Endothelial cell of umbilical vein (primary cell): ENCODE data around the gene TMOD1. TPM values are rescaled to one million over a fixed set of nuclear protein-coding genes. Genes with fewer than 3 reads are reported as not detected.
"Not testable (repeated sequence)": the region's sequence is repeated elsewhere in the genome, so short reads cannot be mapped to it uniquely, and the experiment has no call there.

Source experiments
- BruUV-seq: library from RNA; stranded (reverse); fragments of 400-500 nt; replicated peaks from 2 replicates; lab custom pipeline; 2021; lab: Mats Ljungman, UMichigan
- CTCF ChIA-PET: fragments of 300-600, 350-600 bp; sonication (Branson Sonifier 250); formaldehyde crosslinking; loops from one replicate; lab custom pipeline; 2021; ENCODE audit warnings: antibody characterized with exemption, inconsistent platforms; lab: Charles Lee
- POLR2A ChIA-PET: fragments of 300-600, 350-600 bp; sonication (Branson Sonifier 250); formaldehyde crosslinking; loops from one replicate; lab custom pipeline; 2021; ENCODE audit warnings: antibody characterized with exemption, inconsistent platforms; lab: Charles Lee
- DNase-seq: peaks from one replicate; pipeline ENCODE4 v3.0.0-alpha.2; 2011; ENCODE audit warnings: low read depth, low spot score
- FAIRE-seq: peaks from 2 replicates; lab custom pipeline; 2011; peaks lifted over from hg19 to GRCh38; lab: Jason Lieb, UNC
- H2AFZ ChIP-seq: 2 replicates; pipeline ENCODE4 v1.6.0; 2012; ENCODE audit warnings: low read depth, low read length, control low read depth, inconsistent platforms
- H3K27ac ChIP-seq: 2 replicates; pipeline ENCODE4 v1.5.1; 2011; ENCODE audit warnings: low read depth, mild to moderate bottlenecking, control low read depth, low read length, moderate library complexity; ENCODE audit not compliant: insufficient read depth
- H3K27me3 ChIP-seq, 2 experiments: 2 replicates each; pipeline versions ENCODE4 v1.6.0 to v1.6.1; 2011; ENCODE audit warnings: low read length in 2 of 2, mixed read lengths in 1 of 2; ENCODE audit not compliant: control insufficient read depth in 2 of 2, insufficient read depth in 2 of 2
- H3K36me3 ChIP-seq, 2 experiments: 2 replicates in 1 of 2; 3 replicates in 1 of 2; pipeline ENCODE4 v1.5.1; 2011; ENCODE audit warnings: low read length in 2 of 2, mild to moderate bottlenecking in 1 of 2, moderate library complexity in 1 of 2; ENCODE audit not compliant: control insufficient read depth in 2 of 2, insufficient read depth in 2 of 2; ENCODE audit errors: extremely low read depth in 1 of 2
- H3K4me1 ChIP-seq: 3 replicates; pipeline ENCODE4 v1.5.1; 2011; ENCODE audit warnings: mild to moderate bottlenecking, low read length; ENCODE audit not compliant: control insufficient read depth, insufficient read depth; ENCODE audit errors: extremely low read depth
- H3K4me2 ChIP-seq: 2 replicates; pipeline ENCODE4 v1.6.1; 2011; ENCODE audit warnings: low read length, control low read depth, mixed read lengths; ENCODE audit not compliant: insufficient read depth
- H3K4me3 ChIP-seq, 3 experiments: fragments of 200-600 bp in 1 of 3; sonication (generic), shearing (Covaris generic) in 1 of 3; replicated peaks in 1 of 3; 2 replicates each; pipeline ENCODE4 v1.5.1; 2011 to 2016; ENCODE audit warnings: control low read depth in 3 of 3, low read length in 3 of 3, mild to moderate bottlenecking in 2 of 3, inconsistent platforms in 1 of 3, low read depth in 1 of 3, moderate library complexity in 1 of 3; ENCODE audit not compliant: insufficient read depth in 1 of 3
- H3K79me2 ChIP-seq: 2 replicates; pipeline ENCODE4 v1.6.0; 2012; ENCODE audit warnings: low read length, inconsistent platforms; ENCODE audit not compliant: control insufficient read depth, insufficient read depth
- H3K9ac ChIP-seq: replicated peaks from 2 replicates; pipeline ENCODE3; 2011; ENCODE audit warnings: low read length, control low read depth; ENCODE audit not compliant: insufficient read depth; ENCODE audit errors: extremely low read depth
- H3K9me1 ChIP-seq: replicated peaks from 3 replicates; pipeline ENCODE4 v1.6.0; 2011; ENCODE audit warnings: mild to moderate bottlenecking, low read length; ENCODE audit not compliant: control insufficient read depth, insufficient read depth; ENCODE audit errors: extremely low read depth
- H3K9me3 ChIP-seq: replicated peaks from 2 replicates; pipeline ENCODE4 v1.5.1; 2012; ENCODE audit warnings: low read length, inconsistent platforms; ENCODE audit not compliant: control insufficient read depth, insufficient read depth
- H4K20me1 ChIP-seq: replicated peaks from 2 replicates; pipeline ENCODE3; 2011; ENCODE audit warnings: mild to moderate bottlenecking, low read length; ENCODE audit not compliant: control insufficient read depth, insufficient read depth; ENCODE audit errors: extremely low read depth
- dilution Hi-C: fragments of 300-500 bp; cut with MboI; formaldehyde crosslinking; loops from one replicate; pipeline ENCODE4 v1.15.0; 2019; ENCODE audit warnings: low sequenced_read_pairs; ENCODE audit not compliant: extremely low pct_ligation_motif_present
- intact Hi-C: fragments of 100-400 bp; cut with micrococcal nuclease; formaldehyde crosslinking; loops from one replicate; pipeline ENCODE4 v1.10.0; 2022
- polyA plus RNA-seq, 4 experiments: library from polyadenylated mRNA; depleted of rRNA in 3 of 4; stranded (reverse) in 3 of 4; unstranded in 1 of 4; fragments of >200 nt; gene quantifications; 2 replicates each; pipeline versions ENCODE4 v1.2.1 to v1.2.3, GENCODE V29; 2011 to 2012; ENCODE audit warnings: missing spikeins in 1 of 4
- total RNA-seq: library from RNA; stranded (reverse); gene quantifications from 2 replicates; pipeline ENCODE4 v1.2.3, GENCODE V29; 2021

Gene TMOD1
- total and polyA plus RNA-seq, 2 donors (not counting 3 experiments of a cell fraction or from before 2014, with no cell fraction given) = 0.26 to 1.4 TPM

DNA sequence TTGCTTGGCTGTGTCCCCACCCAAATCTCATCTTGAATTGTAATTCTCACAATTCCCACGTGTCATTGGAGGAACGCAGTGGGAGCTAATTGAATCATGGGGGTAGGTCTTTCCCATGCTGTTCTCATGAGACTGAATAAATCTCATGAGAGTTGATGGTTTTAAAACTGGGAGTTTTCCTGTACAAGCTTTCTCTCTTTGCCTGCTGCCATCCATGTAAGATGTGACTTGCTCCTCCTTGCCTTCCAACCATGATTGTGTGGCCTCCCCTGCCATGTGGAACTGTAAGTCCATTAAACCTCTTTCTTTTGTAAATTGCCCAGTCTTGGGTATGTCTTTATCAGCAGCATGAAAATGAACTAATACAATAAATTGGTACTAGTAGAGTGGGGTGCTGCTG, 118.6 kb downstream of the TMOD1 start:
- POLR2A ChIA-PET, H3K27me3 ChIP-seq, H3K4me3 ChIP-seq, intact Hi-C loops, H3K27ac ChIP-seq, H3K9me3 ChIP-seq, H3K4me1 ChIP-seq, H2AFZ ChIP-seq, BruUV-seq, FAIRE-seq, DNase-seq, H3K79me2 ChIP-seq, H3K36me3 ChIP-seq, H4K20me1 ChIP-seq, H3K9ac ChIP-seq, H3K4me2 ChIP-seq, H3K9me1 ChIP-seq: not testable (repeated sequence)
- CTCF ChIA-PET = interaction anchor here (1.0 kb wide), 1 partner anchor 151 kb away, joined by 3 read pairs; no protein-coding TSS in a partner anchor
- dilution Hi-C loops = loop anchor here (25.0 kb wide), 1 partner anchor 158 kb away; no protein-coding TSS in a partner anchor

DNA sequence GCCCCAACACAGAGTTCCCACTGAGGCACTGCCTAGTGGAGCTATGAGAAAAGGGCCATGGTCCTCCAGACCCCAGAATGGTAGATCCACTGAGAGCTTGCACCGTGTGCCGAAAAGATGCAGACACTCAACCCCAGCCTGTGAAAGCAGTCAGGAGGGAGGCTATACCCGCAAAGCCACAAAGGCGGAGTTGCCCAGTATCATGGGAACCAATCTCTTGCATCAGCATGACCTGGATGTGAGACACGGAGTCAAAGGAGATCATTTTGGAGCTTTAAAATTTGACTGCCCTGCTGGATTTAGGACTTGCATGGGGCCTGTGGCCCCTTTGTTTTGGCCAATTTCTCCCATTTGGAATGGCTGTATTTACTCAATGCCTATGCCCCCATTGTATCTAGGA, 121.0 kb downstream of the TMOD1 start:
- H3K27ac ChIP-seq, FAIRE-seq, H3K9ac ChIP-seq, H2AFZ ChIP-seq, intact Hi-C loops, H3K9me1 ChIP-seq, H3K36me3 ChIP-seq, H3K79me2 ChIP-seq, H4K20me1 ChIP-seq, H3K9me3 ChIP-seq, H3K4me1 ChIP-seq, H3K27me3 ChIP-seq, H3K4me3 ChIP-seq, BruUV-seq, H3K4me2 ChIP-seq, DNase-seq: not testable (repeated sequence)
- ChIA-PET POLR2A (interaction anchor here (0.6 kb wide), 1 partner anchor 11 kb away, joined by 3 read pairs; the partner anchor contains the start of genes NCBP1 and TSTD2), CTCF (interaction anchor here (1.4 kb wide), 1 partner anchor 24 kb away, joined by 3 read pairs; no protein-coding TSS in a partner anchor)
- dilution Hi-C loops = loop anchor here (25.0 kb wide), 1 partner anchor 160 kb away; no protein-coding TSS in a partner anchor
